22Rv1 (cell line): ENCODE measurements around the gene CACHD1.

Experiments used
- ZFX ChIP-seq: fragments of 450-650 bp; IDR thresholded peaks from 2 replicates; pipeline ENCODE4 v1.6.1; 2017; ENCODE audit warnings: antibody characterized with exemption, borderline replicate concordance
- TF ChIP-seq, protein P1 (sequence below): fragments of 450-650 bp; IDR thresholded peaks from 2 replicates; pipeline ENCODE4 v1.5.1; 2017; ENCODE audit warnings: mild to moderate bottlenecking

GRCh38 chr1:64453688-64454087, 16.2 kb upstream of the CACHD1 start:
- TF ChIP-seq, protein P1, sequence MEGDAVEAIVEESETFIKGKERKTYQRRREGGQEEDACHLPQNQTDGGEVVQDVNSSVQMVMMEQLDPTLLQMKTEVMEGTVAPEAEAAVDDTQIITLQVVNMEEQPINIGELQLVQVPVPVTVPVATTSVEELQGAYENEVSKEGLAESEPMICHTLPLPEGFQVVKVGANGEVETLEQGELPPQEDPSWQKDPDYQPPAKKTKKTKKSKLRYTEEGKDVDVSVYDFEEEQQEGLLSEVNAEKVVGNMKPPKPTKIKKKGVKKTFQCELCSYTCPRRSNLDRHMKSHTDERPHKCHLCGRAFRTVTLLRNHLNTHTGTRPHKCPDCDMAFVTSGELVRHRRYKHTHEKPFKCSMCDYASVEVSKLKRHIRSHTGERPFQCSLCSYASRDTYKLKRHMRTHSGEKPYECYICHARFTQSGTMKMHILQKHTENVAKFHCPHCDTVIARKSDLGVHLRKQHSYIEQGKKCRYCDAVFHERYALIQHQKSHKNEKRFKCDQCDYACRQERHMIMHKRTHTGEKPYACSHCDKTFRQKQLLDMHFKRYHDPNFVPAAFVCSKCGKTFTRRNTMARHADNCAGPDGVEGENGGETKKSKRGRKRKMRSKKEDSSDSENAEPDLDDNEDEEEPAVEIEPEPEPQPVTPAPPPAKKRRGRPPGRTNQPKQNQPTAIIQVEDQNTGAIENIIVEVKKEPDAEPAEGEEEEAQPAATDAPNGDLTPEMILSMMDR = no peak
- TF ChIP-seq ZFX = no peak
